ENCODE results near the gene ALS2CL.

- TF ChIP-seq CTCF (IDR thresholded peaks at IDR 0.05) (no peak), POLR2A (IDR thresholded peaks at IDR 0.05) (no peak)
These were observed 13.5 kb upstream of the ALS2CL start for GRCh38 chr3:46706771-46707582.

All from thyroid gland (tissue), 4 donors.